HG03045 (cell line): ENCODE measurements around the gene SGSM2.

ENCODE experiments used
- ATAC-seq: cut with Tn5 transposase; IDR thresholded peaks from one replicate; pipeline ENCODE4 v1.9.1; 2021; ENCODE audit warnings: mild to moderate bottlenecking, moderate library complexity; ENCODE audit not compliant: unreplicated experiment

Gene SGSM2

DNA sequence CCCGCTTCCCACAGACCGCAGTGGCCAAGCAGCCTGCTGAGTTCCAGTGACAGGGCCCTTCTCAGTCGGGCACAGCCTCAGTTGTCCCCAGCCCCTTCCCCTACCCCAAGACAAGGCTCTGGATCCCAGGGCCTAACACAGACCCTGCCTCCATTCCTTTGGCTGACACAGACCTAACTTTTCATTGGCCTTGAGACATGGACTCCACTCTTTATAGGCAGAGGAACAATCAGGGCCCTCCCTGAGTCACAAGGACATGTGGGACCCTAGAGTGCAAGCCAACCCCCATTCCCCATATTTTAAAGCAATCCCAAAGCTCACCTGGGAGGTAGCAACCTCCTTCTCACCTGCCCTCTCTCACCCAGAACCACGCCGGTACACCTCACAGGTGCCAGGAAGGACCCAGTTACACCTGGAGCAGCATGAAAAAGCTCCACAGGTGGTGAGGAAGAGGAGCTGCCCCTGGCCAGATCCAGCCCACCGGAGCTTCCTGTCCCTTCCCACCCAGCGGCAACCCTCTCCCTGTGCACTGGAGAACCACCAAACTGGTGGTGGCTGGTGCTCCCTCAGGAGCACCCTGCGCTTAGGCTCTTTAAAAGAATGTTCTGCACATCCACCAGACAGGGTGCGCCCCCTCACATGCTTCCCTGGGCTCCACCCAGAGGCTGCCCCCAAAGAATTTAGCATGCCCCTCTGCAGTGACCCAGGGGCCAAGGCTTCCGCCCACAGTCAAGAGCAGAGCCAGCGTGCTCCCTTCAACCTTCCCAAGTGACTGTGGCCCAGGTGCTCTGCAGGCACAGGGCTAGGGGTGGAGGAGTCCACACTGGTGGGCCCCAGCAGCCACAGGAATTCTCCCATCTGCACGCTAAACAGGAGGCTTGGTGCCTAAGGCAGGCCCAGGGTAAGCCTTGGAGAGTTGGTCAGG, 60.2 kb downstream of the SGSM2 start:
- no peak for ATAC-seq

- ATAC-seq = no peak
These were observed 60.9 kb downstream of the SGSM2 start for GRCh38 chr17:2398182-2398581.

- ATAC-seq = no peak
These were observed 61.6 kb downstream of the SGSM2 start for GRCh38 chr17:2398655-2399571.

DNA sequence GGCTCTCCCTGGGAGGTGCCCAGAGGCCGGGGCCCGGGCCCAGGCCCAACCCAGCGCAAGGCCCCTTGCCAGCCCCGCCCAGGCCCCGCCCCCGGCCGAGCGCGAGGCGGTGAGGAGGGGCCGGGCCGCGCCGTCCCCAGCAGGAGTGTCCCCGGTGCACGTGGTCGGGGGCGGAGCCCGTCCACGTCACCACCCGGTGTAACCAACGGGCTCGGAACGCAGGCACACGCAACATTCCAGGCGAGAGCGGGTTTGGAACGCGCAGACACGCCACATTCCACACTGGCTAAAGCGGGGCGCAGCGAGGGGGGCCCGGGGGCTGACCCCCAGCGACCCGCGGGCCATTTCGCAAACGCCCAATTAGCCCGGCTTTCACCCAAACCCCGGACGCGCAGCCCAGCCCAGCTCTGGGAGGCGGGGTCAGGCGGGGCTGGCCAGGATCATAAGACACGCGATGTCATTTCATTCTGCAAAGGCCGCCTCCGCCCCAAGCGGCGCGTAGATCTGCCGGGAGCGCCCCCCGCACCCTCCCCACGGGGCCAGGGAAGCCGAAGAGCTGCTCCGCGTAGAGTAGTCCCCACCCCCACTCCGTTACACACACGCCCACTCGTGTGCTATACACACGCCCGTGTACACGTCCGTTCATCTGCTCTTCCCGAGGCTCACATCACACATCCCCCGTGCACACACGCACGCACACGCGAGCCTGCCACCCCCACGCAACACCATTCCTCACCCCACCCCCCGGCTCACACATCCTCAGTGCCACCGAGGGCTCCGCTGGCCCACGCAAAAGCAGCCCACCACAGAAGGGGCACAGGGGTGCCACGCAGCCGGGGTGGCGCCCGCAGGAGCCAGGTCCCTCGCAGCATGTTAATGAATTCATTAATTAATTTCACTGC, 62.5 kb downstream of the SGSM2 start:
- peak; percentile 29 for ATAC-seq

DNA sequence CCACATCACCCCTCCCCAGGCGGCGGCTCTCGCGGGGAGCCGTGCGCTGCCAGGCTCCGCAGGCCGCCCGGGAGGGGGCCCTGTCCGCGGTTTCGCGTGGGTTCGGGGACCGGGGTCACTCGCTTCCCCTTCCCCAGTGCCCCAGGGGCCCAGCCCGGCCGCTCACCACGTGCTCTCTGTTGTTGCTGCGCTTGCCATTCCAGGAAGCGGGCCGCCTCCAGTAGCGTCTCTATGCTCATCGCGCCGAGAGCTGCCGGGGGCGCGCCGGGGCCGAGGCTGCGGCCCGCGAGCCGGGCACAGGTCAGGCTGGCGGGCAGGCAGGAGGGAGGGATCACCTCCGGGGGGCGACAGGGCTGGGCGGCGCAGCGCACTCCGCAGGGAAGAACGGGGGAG, 63.2 kb downstream of the SGSM2 start:
- ATAC-seq = no peak

DNA sequence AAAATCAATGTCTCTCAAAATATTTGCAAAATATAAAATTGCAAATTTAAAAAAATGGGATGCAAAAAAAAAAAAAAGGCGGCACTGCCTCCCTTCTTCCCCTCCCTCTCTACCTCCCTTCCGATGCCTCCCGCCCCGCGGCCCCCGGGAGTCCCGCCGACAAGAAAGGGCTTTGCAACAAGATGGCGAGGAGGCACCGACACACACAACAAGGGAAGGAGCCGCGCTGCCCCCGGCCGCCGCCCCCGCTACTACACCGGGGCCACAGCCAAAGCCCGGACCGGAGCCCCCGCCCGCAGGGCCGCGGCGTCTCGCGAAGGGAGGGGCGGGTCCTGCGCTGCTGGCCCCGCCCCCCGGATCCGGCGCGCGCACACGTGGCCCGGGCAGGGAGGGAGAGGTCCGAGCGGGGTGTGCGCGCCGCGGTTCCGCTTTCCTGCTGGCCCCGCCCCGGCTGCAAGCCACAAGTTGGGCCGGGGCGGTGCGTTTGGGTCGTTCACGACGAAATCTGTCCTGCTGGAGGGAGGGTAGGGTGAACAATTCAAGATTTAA, 63.6 kb downstream of the SGSM2 start, which contains the start of gene MNT:
MNT (minus strand) TSS at position 184 of the 549 bp plus-strand sequence. CDS start 348 bp downstream, outside the sequence.
- peak; percentile 37 for ATAC-seq

DNA sequence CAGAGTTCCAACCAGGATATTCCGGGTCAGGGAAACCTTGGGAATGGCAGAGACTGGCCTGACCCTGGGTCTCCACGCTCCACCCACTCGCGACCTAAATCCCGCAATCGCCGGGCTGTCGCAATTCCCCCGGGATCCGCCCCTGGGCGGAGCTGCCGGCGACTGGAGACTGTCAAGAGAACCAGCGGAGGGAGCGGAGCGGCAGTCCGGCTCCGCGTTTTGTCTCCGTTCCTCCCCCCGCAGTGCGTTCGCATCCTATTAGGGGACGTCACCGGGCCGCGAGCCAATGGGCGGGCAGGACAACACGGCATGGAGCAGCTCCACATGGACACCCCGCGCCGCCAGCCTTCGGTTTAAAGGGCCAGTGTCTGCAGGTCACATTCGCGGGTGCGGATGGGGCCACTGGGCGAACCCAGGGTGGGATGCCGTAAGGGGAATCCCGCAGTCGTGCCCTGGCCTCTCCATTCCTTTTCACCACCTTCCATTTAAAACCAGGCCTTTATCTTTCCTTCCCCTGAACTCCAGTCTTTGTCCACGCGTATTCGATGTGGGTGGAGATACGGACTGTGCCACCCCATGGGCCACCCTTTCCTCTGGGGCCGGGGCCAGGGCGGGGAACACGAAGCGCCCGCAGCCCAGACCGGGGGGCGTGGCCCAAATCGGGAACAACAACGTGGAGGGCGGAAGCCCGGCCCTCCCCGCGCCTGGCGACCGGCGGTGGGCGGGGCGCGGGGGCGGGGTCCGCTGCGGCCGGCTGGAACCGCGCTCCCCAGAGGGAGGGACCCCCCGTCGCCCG, 64.3 kb downstream of the SGSM2 start:
- peak; percentile 56 for ATAC-seq

- ATAC-seq = no peak
These were observed 65.2 kb downstream of the SGSM2 start for GRCh38 chr17:2402544-2402943.

- no peak for ATAC-seq
These were observed 65.7 kb downstream of the SGSM2 start for GRCh38 chr17:2403044-2403443.

- no peak for ATAC-seq
These were observed 68.1 kb downstream of the SGSM2 start for GRCh38 chr17:2405247-2405926.

DNA sequence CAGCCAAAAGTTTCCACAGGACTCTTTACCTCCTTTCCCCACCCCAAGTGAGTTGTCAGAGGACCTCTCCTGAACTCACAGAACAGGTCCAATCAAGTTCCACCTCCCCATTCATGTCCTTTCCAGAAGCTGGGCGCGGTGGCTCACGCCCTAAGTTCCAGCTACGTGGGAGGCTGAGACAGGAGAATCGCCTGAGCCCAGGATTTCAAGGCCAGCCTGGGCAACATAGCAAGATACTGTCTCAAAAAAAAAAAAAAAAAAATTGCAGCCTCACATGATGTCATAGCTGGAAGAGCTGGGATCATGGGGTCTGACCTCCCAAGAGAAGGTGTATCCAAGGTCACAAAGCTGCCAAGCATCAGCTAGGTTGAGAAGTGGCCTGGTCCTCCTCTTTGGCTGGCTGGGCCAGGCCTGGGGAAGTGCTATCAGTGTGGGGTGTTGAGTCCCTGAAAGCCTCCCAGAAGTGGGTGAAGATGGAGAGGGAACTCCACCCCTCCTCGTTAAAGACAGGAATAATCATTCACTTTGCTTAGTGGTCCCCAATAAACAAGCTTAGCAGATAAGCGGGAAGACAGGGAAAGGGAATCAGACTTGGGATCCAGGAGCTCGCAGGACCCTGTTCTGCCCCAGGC, 69.1 kb downstream of the SGSM2 start:
- ATAC-seq = no peak

DNA sequence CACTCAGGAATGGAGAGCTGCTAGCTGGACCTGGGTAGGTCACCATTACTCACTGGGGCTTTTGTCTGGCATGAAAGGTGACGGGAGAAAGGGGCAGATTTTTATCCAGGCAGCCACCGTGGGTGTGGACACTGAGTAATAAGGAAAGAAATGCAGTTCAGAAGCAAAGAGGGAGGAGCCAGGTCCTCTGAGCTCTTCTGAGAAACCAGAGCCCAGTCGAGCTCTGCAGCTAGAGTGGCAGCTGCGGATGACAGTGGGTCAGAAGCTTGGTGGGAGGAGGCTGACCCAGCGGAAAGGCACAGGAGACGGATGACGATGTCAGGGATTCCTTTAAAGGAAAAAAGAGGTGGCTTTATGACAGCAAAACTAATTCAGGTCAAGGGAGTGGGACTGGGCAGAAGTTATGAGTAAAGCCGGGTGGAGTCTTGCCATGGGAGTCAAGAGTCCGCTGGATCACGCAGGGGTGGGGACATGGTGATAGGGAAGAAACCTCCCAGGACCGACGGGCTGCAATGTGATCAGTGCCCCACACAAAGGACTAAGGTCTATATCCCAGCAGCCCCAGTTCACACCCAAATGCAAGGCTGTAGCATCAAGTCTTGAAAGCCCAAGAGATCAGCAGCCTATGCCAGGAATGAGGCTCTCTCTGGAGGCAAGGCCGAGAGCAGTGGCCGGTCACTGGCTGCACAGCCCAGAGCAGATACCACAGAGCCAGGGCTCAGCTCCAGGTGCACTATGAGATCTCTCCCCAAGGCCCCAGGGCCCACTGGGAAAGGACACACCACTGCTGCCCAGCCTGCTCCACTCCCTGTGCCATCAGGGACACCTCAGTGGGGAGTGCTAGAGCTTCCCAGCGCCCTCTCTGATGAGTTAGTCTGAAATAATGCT, 69.8 kb downstream of the SGSM2 start:
- no peak for ATAC-seq

DNA sequence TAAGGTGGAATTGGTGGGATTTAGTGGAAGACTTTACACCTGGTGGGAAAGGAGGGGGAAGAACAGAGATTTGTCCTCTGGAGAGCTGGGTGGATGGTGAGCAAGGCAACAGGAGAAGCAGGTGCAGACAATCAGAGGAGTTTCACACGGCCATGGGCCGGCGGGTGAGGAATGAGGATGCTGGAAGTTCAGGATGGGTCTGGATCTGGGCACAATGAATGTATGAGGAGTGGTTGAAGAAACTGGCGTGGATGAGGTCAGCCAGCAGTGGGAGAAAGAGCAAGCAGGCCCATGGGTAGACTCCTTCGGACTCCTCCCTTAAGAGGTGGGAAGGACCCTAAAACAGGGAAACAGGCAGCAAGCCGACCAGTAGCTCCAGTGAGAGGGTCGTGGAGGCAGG, 73.7 kb downstream of the SGSM2 start:
- ATAC-seq = no peak

- no peak for ATAC-seq
These were observed 75.3 kb downstream of the SGSM2 start for GRCh38 chr17:2412561-2413021.

DNA sequence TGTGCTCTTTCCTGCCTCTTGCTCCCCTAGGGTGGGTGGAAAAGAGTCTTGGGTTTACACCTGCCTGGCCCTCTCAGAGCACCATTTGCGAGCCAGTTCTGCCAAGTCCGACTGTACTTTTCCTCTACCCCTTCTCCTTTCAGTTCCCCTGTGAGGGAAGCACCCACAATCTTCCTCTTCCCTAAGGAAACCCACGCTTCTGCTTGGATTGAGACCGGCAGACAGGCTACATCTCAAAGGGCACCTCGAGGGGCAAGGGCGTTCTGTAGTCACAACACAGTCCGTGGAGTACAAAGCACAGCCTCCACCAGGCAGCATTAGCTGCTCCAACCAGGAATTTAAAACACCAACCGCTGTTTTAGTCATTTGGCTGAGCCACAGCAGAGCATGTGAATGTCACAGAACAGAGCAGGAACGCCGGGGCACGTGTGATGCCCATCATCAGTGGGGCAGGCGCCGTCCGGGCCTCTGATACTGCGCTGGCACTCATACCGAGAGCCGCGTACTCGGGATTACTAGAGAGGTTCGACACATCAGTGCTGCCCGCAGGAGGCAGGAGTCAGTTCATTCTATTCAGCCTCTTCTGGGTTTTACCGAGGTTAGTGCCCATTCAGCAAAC, 77.3 kb downstream of the SGSM2 start:
- ATAC-seq = no peak

- ATAC-seq = no peak
These were observed 77.8 kb downstream of the SGSM2 start for GRCh38 chr17:2415081-2415480.
